ENCODE data around the gene FSTL4. TPM values are rescaled to one million over a fixed set of nuclear protein-coding genes. Genes with fewer than 3 reads are reported as not detected.

The FSTL4 gene
- total and polyA plus RNA-seq, 4 donors, result 0.08 to 1.4 (median 0.31) TPM

DNA sequence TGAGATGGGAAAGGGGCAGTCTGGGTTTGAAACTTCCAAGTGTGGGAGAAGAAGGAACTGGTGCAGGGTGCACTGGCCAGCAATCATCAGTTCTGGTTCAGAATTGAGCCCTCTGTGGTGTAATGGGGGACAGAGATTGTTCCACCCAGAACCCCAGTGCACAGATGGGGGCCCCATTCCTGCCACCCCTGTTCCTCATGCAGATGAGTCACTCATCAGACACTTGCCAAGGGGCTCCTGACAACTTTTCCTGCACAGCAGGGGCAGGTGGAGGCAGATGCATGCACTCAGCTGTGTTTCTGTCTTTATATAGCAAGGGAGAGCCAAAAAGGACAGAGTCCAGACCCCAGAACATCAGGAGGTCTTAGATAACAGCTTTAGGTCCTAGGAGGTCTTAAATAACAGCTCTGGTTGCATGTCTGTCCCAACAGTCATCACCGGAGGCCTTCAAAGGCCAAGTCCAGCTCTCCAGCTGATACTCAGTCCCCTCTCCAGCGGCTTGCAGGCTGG, 307.6 kb downstream of the FSTL4 start:
- Histone ChIP-seq H3K27ac (ENCODE audit: low read depth in 1 of 2, low read length in 1 of 2) (no peak overlapping the region), H3K27me3 (ENCODE audit: control insufficient read depth in 3 of 3, insufficient read depth in 3 of 3, low read length in 2 of 3) (no peaks in the 10 kb centered on the region), H3K9me3 (ENCODE audit: control insufficient read depth in 4 of 4, insufficient read depth in 3 of 4, low read length in 3 of 4) (no peaks in the 10 kb centered on the region), H3K9ac (ENCODE audit: insufficient read depth in 1 of 2, low read length in 2 of 2) (no peak overlapping the region), H3K36me3 (ENCODE audit: control insufficient read depth in 4 of 4, insufficient read depth in 4 of 4, low read length in 4 of 4) (no peaks in the 10 kb centered on the region), H3K4me1 (ENCODE audit: control insufficient read depth in 5 of 5, insufficient read depth in 5 of 5, low read length in 5 of 5) (no peaks in the 10 kb centered on the region), H3K4me3 (no peak overlapping the region)
- ATAC-seq (ENCODE audit: insufficient read depth, low FRiP score) (no peak), DNase-seq (no peak)
- TF ChIP-seq, protein P1, sequence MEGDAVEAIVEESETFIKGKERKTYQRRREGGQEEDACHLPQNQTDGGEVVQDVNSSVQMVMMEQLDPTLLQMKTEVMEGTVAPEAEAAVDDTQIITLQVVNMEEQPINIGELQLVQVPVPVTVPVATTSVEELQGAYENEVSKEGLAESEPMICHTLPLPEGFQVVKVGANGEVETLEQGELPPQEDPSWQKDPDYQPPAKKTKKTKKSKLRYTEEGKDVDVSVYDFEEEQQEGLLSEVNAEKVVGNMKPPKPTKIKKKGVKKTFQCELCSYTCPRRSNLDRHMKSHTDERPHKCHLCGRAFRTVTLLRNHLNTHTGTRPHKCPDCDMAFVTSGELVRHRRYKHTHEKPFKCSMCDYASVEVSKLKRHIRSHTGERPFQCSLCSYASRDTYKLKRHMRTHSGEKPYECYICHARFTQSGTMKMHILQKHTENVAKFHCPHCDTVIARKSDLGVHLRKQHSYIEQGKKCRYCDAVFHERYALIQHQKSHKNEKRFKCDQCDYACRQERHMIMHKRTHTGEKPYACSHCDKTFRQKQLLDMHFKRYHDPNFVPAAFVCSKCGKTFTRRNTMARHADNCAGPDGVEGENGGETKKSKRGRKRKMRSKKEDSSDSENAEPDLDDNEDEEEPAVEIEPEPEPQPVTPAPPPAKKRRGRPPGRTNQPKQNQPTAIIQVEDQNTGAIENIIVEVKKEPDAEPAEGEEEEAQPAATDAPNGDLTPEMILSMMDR (IDR thresholded peaks at IDR 0.05; ENCODE audit: control extremely low read depth, extremely low read depth), result no peak
- 86 to 88% methylated on average over 2 of the region's 2 CpGs for WGBS, 2 donors

DNA sequence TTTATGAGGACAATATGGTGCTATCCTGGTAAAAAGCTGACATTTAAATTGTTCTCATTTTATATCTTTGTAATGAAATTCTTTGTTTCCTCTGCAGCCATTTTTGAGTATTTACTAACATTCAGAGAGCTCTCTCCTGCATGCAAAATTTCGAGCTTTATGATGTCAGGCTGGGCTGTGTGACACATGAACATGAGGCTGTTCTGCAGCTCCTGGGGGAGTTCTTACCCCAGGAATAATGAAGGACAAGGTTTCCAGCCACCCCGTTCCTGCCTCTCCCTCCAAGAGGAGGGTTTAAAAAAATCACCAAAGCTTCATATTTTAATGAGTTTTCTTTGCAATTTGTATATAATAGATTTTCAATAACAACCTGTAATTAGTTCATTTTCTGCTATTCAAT, 308.2 kb downstream of the FSTL4 start:
- DNase-seq, result no peak
- Histone ChIP-seq H3K4me3 (no peak overlapping the region), H3K36me3 (ENCODE audit: control insufficient read depth in 4 of 4, insufficient read depth in 4 of 4, low read length in 4 of 4) (no peaks in the 10 kb centered on the region), H3K4me1 (ENCODE audit: control insufficient read depth in 5 of 5, insufficient read depth in 5 of 5, low read length in 5 of 5) (no peaks in the 10 kb centered on the region), H3K27me3 (ENCODE audit: control insufficient read depth in 3 of 3, insufficient read depth in 3 of 3, low read length in 2 of 3) (no peaks in the 10 kb centered on the region), H3K9me3 (ENCODE audit: control insufficient read depth in 4 of 4, insufficient read depth in 3 of 4, low read length in 3 of 4) (no peaks in the 10 kb centered on the region), H3K9ac (ENCODE audit: insufficient read depth in 1 of 2, low read length in 2 of 2) (no peak overlapping the region), H3K27ac (ENCODE audit: low read depth in 1 of 2, low read length in 1 of 2) (no peak overlapping the region)
- TF ChIP-seq, protein P1 (IDR thresholded peaks at IDR 0.05; ENCODE audit: control extremely low read depth, extremely low read depth), result no peak
- 75 to 89% methylated on average over 2 of the region's 2 CpGs for WGBS, 2 donors
- no peak for ATAC-seq (ENCODE audit: insufficient read depth, low FRiP score)

DNA sequence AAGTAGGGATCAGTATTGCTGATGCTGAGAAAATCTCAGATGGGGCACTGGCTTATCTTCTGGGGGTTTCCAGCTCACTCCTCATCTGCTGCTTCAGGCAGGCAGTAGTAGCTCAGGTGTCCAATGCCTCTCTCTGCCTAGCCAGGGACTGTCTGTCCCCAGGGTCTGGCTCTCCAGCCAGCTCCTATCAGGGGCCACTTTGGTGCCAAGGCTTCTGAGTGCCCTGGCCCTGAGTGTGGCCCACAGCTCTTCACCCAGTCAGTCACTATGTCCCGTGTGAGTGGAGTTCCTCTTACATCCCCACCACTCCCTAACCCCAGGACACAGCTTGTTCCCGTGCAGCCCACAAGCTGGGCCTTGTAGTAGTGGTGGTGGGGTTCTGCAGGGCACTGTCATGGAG, 309.0 kb downstream of the FSTL4 start:
- TF ChIP-seq, protein P1 (IDR thresholded peaks at IDR 0.05; ENCODE audit: control extremely low read depth, extremely low read depth), result no peak
- no peak overlapping the region for H3K4me3 ChIP-seq
- H3K9me3 ChIP-seq (ENCODE audit: control insufficient read depth in 4 of 4, insufficient read depth in 3 of 4, low read length in 3 of 4), result no peaks in the 10 kb centered on the region
- no peak overlapping the region for H3K9ac ChIP-seq (ENCODE audit: insufficient read depth in 1 of 2, low read length in 2 of 2)
- no peaks in the 10 kb centered on the region for H3K4me1 ChIP-seq (ENCODE audit: control insufficient read depth in 5 of 5, insufficient read depth in 5 of 5, low read length in 5 of 5)
- ATAC-seq (ENCODE audit: insufficient read depth, low FRiP score) (no peak), DNase-seq (no peak)
- no peak overlapping the region for H3K27ac ChIP-seq (ENCODE audit: low read depth in 1 of 2, low read length in 1 of 2)
- H3K36me3 ChIP-seq (ENCODE audit: control insufficient read depth in 4 of 4, insufficient read depth in 4 of 4, low read length in 4 of 4), result no peaks in the 10 kb centered on the region
- 42 to 57% methylated on average over 2 of the region's 2 CpGs for WGBS, 2 donors
- H3K27me3 ChIP-seq (ENCODE audit: control insufficient read depth in 3 of 3, insufficient read depth in 3 of 3, low read length in 2 of 3), result no peaks in the 10 kb centered on the region

DNA sequence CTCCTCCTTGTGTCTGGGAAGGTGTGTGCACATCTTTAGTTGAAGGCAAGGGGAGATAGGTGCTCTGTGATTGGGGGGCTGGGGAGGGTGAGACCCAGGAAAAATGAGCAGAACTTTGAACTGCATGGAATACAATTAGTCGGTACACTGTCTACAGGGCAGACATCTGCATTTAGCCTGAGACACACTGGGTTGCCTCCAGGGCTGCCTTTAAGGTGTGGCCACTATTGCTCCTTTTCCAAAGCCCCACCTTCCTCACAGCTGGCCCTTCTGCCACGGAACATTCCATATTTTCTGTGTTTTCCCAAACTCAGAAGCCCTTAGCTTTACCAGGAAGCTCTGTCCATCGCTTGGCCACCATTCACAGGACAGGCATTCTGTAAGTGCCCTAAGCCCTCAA, 312.6 kb downstream of the FSTL4 start:
- 85 to 92% methylated on average over 3 of the region's 3 CpGs for WGBS, 2 donors
- Histone ChIP-seq H3K27ac (ENCODE audit: low read depth in 1 of 2, low read length in 1 of 2) (no peak overlapping the region), H3K9ac (ENCODE audit: insufficient read depth in 1 of 2, low read length in 2 of 2) (no peak overlapping the region), H3K9me3 (ENCODE audit: control insufficient read depth in 4 of 4, insufficient read depth in 3 of 4, low read length in 3 of 4) (no peaks in the 10 kb centered on the region), H3K4me1 (ENCODE audit: control insufficient read depth in 5 of 5, insufficient read depth in 5 of 5, low read length in 5 of 5) (no peaks in the 10 kb centered on the region), H3K27me3 (ENCODE audit: control insufficient read depth in 3 of 3, insufficient read depth in 3 of 3, low read length in 2 of 3) (peaks cover 0 to 3% (median 0%) of the 10 kb centered on the region in 3 donors), H3K36me3 (ENCODE audit: control insufficient read depth in 4 of 4, insufficient read depth in 4 of 4, low read length in 4 of 4) (no peaks in the 10 kb centered on the region), H3K4me3 (no peak overlapping the region)
- ATAC-seq (ENCODE audit: insufficient read depth, low FRiP score) (no peak), DNase-seq (no peak)
- TF ChIP-seq, protein P1 (IDR thresholded peaks at IDR 0.05; ENCODE audit: control extremely low read depth, extremely low read depth), result no peak
